PC-9 (cell line): ENCODE measurements around the gene DIP2C. TPM values are rescaled to one million over a fixed set of nuclear protein-coding genes. Genes with fewer than 3 reads are reported as not detected.

Experiments
- BruUV-seq: library from RNA; stranded (reverse); fragments of 400-500 nt; replicated peaks from 2 replicates; lab custom pipeline; 2021; lab: Mats Ljungman, UMichigan
- CTCF ChIA-PET: fragments of 300-600 bp; sonication (Branson Sonifier 250); formaldehyde crosslinking; loops from one replicate; lab custom pipeline; 2022; ENCODE audit warnings: antibody characterized with exemption; lab: Charles Lee
- POLR2A ChIA-PET: fragments of 300-600 bp; sonication (Branson Sonifier 250); formaldehyde crosslinking; loops from one replicate; lab custom pipeline; 2022; ENCODE audit warnings: antibody characterized with exemption; ENCODE audit not compliant: unreplicated experiment; lab: Charles Lee
- DNase-seq, 2 experiments: peaks; one replicate each; pipeline versions ENCODE4 v3.0.0 to v3.0.0-alpha.2; 2015 to 2022; ENCODE audit warnings: mixed read lengths in 1 of 2
- H2AFZ ChIP-seq: fragments of 200-600 bp; sonication (generic); 2 replicates; pipeline ENCODE4 v1.8.1; 2017; ENCODE audit warnings: antibody characterized with exemption
- H3F3A ChIP-seq: fragments of 200-600 bp; sonication (generic); 2 replicates; pipeline ENCODE4 v1.8.1; 2017; ENCODE audit warnings: antibody characterized with exemption, mild to moderate bottlenecking, low read depth; ENCODE audit not compliant: insufficient read depth
- H3K27ac ChIP-seq: fragments of 200-600 bp; sonication (generic); 2 replicates; pipeline ENCODE4 v1.6.1; 2016; ENCODE audit warnings: mixed run types
- H3K27me3 ChIP-seq: fragments of 200-600 bp; sonication (generic); 2 replicates; pipeline ENCODE4 v1.6.1; 2016; ENCODE audit warnings: low read depth, mixed run types; ENCODE audit not compliant: insufficient read depth
- H3K36me3 ChIP-seq: fragments of 200-600 bp; sonication (generic); 2 replicates; pipeline ENCODE4 v1.6.1; 2016; ENCODE audit warnings: low read depth, mixed run types
- H3K4me1 ChIP-seq: fragments of 200-600 bp; sonication (generic); replicated peaks from 2 replicates; pipeline ENCODE4 v1.6.1; 2016; ENCODE audit warnings: mixed run types; ENCODE audit not compliant: insufficient read depth
- H3K4me2 ChIP-seq: fragments of 200-600 bp; sonication (generic); 2 replicates; pipeline ENCODE4 v1.6.1; 2017; ENCODE audit warnings: mixed run types
- H3K4me3 ChIP-seq: fragments of 200-600 bp; sonication (generic); 2 replicates; pipeline ENCODE4 v1.6.1; 2016; ENCODE audit warnings: mixed run types
- H3K79me2 ChIP-seq: fragments of 200-600 bp; sonication (generic); 2 replicates; pipeline ENCODE4 v1.6.1; 2017; ENCODE audit warnings: low read depth, mixed run types
- H3K9me2 ChIP-seq: fragments of 200-600 bp; sonication (generic); 2 replicates; pipeline ENCODE4 v1.8.1; 2017; ENCODE audit warnings: mild to moderate bottlenecking; ENCODE audit not compliant: insufficient read depth
- H3K9me3 ChIP-seq: fragments of 200-600 bp; sonication (generic); 2 replicates; pipeline ENCODE4 v1.8.1; 2016; ENCODE audit warnings: low read depth; ENCODE audit not compliant: insufficient read depth
- H4K20me1 ChIP-seq: fragments of 200-600 bp; sonication (generic); 2 replicates; pipeline ENCODE4 v1.8.1; 2017; ENCODE audit not compliant: insufficient read depth
- CTCF ChIP-seq: fragments of 200-600 bp; sonication (generic); conservative IDR thresholded peaks from 2 replicates; pipeline ENCODE4 v1.6.1; 2017; ENCODE audit warnings: mixed run types, antibody characterized with exemption, mild to moderate bottlenecking, moderate library complexity
- EZH2 ChIP-seq: fragments of 200-600 bp; sonication (generic); IDR thresholded peaks from 2 replicates; pipeline ENCODE4 v1.8.0; 2017; ENCODE audit warnings: antibody characterized with exemption, low read depth
- intact Hi-C: fragments of 100-400 bp; cut with micrococcal nuclease; formaldehyde crosslinking; loops from one replicate; pipeline ENCODE4 v1.10.0; 2022; ENCODE audit not compliant: unreplicated experiment
- total RNA-seq: library from RNA; stranded (reverse); gene quantifications from 2 replicates; pipeline ENCODE4 v1.2.3, GENCODE V29; 2021

The DIP2C gene
- total RNA-seq, 1 experiment from 2014 or later = 0.83 TPM

GRCh38 chr10:453647-454046 lies 235.8 kb downstream of the DIP2C start:
- intact Hi-C loops = no loop called here
- H3F3A ChIP-seq = no peaks in the 10 kb centered on the region
- H3K36me3 ChIP-seq = no peaks in the 10 kb centered on the region
- no peaks in the 10 kb centered on the region for H4K20me1 ChIP-seq
- POLR2A ChIA-PET = no interaction called here
- no TSS peak for BruUV-seq
- H3K4me3 ChIP-seq = no peak overlapping the region
- no peaks in the 10 kb centered on the region for H3K9me3 ChIP-seq
- no peak overlapping the region for H3K27ac ChIP-seq
- no peak overlapping the region for H3K4me2 ChIP-seq
- peaks cover 53% of the 10 kb centered on the region for H3K27me3 ChIP-seq
- H3K79me2 ChIP-seq = no peaks in the 10 kb centered on the region
- TF ChIP-seq CTCF (no peak), EZH2 (no peak)
- CTCF ChIA-PET = no interaction called here
- H2AFZ ChIP-seq = no peak overlapping the region
- no peaks in the 10 kb centered on the region for H3K9me2 ChIP-seq
- no peak for DNase-seq
- H3K4me1 ChIP-seq = no peaks in the 10 kb centered on the region

GRCh38 chr10:452512-453426 lies 236.7 kb downstream of the DIP2C start:
- TF ChIP-seq CTCF = no peak
- no peak for TF ChIP-seq EZH2
- Histone ChIP-seq H3K9me2 (no peaks in the 10 kb centered on the region), H3F3A (no peaks in the 10 kb centered on the region), H3K9me3 (no peaks in the 10 kb centered on the region), H3K4me3 (no peak overlapping the region), H3K36me3 (no peaks in the 10 kb centered on the region), H3K27ac (no peak overlapping the region), H2AFZ (no peak overlapping the region), H4K20me1 (no peaks in the 10 kb centered on the region), H3K79me2 (no peaks in the 10 kb centered on the region), H3K4me2 (no peak overlapping the region), H3K4me1 (no peaks in the 10 kb centered on the region), H3K27me3 (peaks cover 44% of the 10 kb centered on the region)
- no peak for DNase-seq
- POLR2A ChIA-PET = no interaction called here
- BruUV-seq = no TSS peak
- CTCF ChIA-PET = no interaction called here
- intact Hi-C loops = no loop called here

- H3F3A ChIP-seq = no peaks in the 10 kb centered on the region
- no peak overlapping the region for H3K4me2 ChIP-seq
- no TSS peak for BruUV-seq
- no peaks in the 10 kb centered on the region for H3K9me3 ChIP-seq
- intact Hi-C loops = no loop called here
- H3K79me2 ChIP-seq = no peaks in the 10 kb centered on the region
- no peak overlapping the region for H2AFZ ChIP-seq
- no peaks in the 10 kb centered on the region for H3K36me3 ChIP-seq
- no peaks in the 10 kb centered on the region for H3K9me2 ChIP-seq
- TF ChIP-seq CTCF = no peak
- peaks cover 36% of the 10 kb centered on the region for H3K27me3 ChIP-seq
- DNase-seq = no peak
- H3K4me1 ChIP-seq = no peaks in the 10 kb centered on the region
- CTCF ChIA-PET = no interaction called here
- H3K27ac ChIP-seq = no peak overlapping the region
- POLR2A ChIA-PET = no interaction called here
- no peaks in the 10 kb centered on the region for H4K20me1 ChIP-seq
- no peak overlapping the region for H3K4me3 ChIP-seq
Observed at GRCh38 chr10:451856-452255, 237.6 kb downstream of the DIP2C start.
